Measurements from ENCODE around the gene NDUFV3.

DNA sequence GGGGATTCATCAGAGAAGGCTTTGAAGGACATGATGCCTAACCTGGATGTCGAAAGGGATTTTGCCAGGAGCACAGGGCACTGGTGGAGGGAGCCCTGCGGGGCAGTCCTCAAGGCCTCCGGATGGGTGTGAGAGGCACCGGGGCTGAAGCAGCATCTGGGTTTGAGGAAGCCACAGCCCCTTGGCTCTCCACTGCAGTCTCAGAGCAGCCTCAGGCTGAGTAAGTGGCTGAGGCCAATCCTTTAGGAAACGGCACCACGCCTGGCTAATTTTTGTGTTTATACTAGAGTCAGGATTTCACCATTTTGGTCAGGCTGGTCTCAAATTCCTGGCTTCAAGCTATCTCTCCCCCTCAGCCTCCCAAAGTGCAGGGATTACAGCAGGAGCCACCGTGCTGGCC lies 20.4 kb downstream of the NDUFV3 start:
- TF ChIP-seq POLR2AphosphoS5 (IDR thresholded peaks at IDR 0.05) (no peak), POLR2A (IDR thresholded peaks at IDR 0.05) (no peak), EP300 (IDR thresholded peaks at IDR 0.05) (no peak)
- TF ChIP-seq, protein P1, sequence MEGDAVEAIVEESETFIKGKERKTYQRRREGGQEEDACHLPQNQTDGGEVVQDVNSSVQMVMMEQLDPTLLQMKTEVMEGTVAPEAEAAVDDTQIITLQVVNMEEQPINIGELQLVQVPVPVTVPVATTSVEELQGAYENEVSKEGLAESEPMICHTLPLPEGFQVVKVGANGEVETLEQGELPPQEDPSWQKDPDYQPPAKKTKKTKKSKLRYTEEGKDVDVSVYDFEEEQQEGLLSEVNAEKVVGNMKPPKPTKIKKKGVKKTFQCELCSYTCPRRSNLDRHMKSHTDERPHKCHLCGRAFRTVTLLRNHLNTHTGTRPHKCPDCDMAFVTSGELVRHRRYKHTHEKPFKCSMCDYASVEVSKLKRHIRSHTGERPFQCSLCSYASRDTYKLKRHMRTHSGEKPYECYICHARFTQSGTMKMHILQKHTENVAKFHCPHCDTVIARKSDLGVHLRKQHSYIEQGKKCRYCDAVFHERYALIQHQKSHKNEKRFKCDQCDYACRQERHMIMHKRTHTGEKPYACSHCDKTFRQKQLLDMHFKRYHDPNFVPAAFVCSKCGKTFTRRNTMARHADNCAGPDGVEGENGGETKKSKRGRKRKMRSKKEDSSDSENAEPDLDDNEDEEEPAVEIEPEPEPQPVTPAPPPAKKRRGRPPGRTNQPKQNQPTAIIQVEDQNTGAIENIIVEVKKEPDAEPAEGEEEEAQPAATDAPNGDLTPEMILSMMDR (IDR thresholded peaks at IDR 0.05) = no peak

Data from gastroesophageal sphincter (tissue), 3 donors.